ENCODE measurements around the gene GLUL.

DNA sequence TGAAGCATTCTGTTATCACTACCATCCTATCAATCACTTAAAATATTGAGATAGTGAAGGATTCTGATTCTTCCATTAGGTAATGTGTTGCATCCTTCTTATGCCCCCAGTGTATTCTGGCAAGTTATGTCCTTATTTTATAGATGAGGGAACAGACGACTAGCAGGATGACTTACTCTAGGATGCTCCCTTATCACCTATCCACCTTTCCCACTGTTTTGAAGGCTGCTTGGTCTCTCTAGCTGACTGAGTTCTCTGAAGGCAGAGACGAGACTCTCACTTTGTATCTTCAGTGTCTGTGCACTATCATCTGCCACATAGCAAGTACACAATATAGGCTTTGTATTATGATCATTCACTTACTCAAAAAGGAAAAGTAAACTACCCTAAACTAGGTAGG is 4.0 kb downstream of the GLUL start:
- no peak for TF ChIP-seq POLR2A (IDR thresholded peaks at IDR 0.05; ENCODE audit: low read depth, low read length)
- TF ChIP-seq, protein P1, sequence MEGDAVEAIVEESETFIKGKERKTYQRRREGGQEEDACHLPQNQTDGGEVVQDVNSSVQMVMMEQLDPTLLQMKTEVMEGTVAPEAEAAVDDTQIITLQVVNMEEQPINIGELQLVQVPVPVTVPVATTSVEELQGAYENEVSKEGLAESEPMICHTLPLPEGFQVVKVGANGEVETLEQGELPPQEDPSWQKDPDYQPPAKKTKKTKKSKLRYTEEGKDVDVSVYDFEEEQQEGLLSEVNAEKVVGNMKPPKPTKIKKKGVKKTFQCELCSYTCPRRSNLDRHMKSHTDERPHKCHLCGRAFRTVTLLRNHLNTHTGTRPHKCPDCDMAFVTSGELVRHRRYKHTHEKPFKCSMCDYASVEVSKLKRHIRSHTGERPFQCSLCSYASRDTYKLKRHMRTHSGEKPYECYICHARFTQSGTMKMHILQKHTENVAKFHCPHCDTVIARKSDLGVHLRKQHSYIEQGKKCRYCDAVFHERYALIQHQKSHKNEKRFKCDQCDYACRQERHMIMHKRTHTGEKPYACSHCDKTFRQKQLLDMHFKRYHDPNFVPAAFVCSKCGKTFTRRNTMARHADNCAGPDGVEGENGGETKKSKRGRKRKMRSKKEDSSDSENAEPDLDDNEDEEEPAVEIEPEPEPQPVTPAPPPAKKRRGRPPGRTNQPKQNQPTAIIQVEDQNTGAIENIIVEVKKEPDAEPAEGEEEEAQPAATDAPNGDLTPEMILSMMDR (conservative IDR thresholded peaks at IDR 0.05; ENCODE audit: low read depth, low read length): no peak
- TF ChIP-seq FOS (IDR thresholded peaks at IDR 0.05; ENCODE audit: low read depth, low read length): no peak
- TF ChIP-seq CEBPB (IDR thresholded peaks at IDR 0.05; ENCODE audit: low read depth, low read length): no peak
